ENCODE data around the gene PROKR2. TPM values are rescaled to one million over a fixed set of nuclear protein-coding genes. Genes with fewer than 3 reads are reported as not detected.

Gene PROKR2
- total RNA-seq, 1 experiment from 2014 or later = not detected

DNA sequence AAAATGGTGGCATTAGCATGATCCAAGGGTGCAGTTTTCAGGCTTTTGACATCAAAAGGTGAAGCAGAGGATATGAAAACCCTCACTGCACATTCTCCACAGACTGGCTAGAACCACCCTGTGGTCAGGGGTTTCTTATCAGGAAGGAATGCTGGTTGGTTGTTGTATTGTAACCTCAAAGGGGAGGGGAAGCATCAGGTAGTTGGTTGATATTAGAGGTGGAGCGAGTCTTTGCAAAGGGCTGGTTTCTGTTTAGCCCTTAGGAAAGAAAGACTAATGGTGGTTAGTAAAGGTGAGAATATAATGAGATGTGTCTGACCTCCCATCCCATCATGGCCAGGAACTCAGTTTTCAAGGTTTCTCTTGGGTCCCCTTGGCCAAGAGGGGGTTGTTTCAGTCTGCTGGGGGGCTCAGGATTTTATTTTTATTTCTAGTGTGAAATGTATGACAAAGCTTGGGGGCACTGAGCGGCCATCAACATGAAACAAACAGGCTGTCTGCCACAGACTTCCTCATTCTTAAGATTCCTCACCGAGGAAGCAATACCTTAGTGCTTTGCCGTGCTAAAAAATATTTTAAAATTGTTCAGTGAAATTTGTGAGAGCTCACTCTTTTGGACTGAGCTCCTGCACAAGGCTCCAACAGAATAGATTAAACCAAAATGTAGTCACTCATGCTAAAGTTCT is 47.5 kb upstream of the PROKR2 start:
- no peaks in the 10 kb centered on the region; the same call in 1 of the 2 replicates for H3K9me3 ChIP-seq (ENCODE audit: insufficient read depth, low read depth)
- no peaks in the 10 kb centered on the region for H4K20me1 ChIP-seq (ENCODE audit: insufficient read depth)
- peak overlapping the region; percentile 49; the same call in 1 of the 2 replicates for H2AFZ ChIP-seq
- H3K27ac ChIP-seq = 0 out of 2 replicates have a peak overlapping the region, but pooled peaks have one; percentile 20
- H3K4me1 ChIP-seq (replicated peaks; ENCODE audit: insufficient read depth) = 0 out of 2 replicates have a peak, but pooled peaks cover 13% of the 10 kb centered on the region
- BruUV-seq (replicated peaks) = no TSS peak
- no peaks in the 10 kb centered on the region for H3K36me3 ChIP-seq (ENCODE audit: low read depth)
- peak; percentile 7 to 39 for DNase-seq
- H3F3A ChIP-seq (ENCODE audit: insufficient read depth, low read depth) = no peaks in the 10 kb centered on the region
- CTCF ChIA-PET = no interaction called here
- H3K4me2 ChIP-seq = peak overlapping the region; percentile 57
- TF ChIP-seq, protein P1, sequence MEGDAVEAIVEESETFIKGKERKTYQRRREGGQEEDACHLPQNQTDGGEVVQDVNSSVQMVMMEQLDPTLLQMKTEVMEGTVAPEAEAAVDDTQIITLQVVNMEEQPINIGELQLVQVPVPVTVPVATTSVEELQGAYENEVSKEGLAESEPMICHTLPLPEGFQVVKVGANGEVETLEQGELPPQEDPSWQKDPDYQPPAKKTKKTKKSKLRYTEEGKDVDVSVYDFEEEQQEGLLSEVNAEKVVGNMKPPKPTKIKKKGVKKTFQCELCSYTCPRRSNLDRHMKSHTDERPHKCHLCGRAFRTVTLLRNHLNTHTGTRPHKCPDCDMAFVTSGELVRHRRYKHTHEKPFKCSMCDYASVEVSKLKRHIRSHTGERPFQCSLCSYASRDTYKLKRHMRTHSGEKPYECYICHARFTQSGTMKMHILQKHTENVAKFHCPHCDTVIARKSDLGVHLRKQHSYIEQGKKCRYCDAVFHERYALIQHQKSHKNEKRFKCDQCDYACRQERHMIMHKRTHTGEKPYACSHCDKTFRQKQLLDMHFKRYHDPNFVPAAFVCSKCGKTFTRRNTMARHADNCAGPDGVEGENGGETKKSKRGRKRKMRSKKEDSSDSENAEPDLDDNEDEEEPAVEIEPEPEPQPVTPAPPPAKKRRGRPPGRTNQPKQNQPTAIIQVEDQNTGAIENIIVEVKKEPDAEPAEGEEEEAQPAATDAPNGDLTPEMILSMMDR (conservative IDR thresholded peaks at IDR 0.05) = no peak
- no peak for TF ChIP-seq EZH2 (IDR thresholded peaks at IDR 0.05; ENCODE audit: low read depth)
- no peaks in the 10 kb centered on the region for H3K9me2 ChIP-seq (ENCODE audit: insufficient read depth)
- POLR2A ChIA-PET (ENCODE audit: unreplicated experiment) = no interaction called here
- H3K27me3 ChIP-seq (ENCODE audit: insufficient read depth, low read depth) = peaks cover 26% of the 10 kb centered on the region
- intact Hi-C loops (cut with micrococcal nuclease; ENCODE audit: unreplicated experiment) = no loop called here
- H3K79me2 ChIP-seq (ENCODE audit: low read depth) = no peaks in the 10 kb centered on the region
- peak overlapping the region; percentile 14; the same call in 1 of the 2 replicates for H3K4me3 ChIP-seq

DNA sequence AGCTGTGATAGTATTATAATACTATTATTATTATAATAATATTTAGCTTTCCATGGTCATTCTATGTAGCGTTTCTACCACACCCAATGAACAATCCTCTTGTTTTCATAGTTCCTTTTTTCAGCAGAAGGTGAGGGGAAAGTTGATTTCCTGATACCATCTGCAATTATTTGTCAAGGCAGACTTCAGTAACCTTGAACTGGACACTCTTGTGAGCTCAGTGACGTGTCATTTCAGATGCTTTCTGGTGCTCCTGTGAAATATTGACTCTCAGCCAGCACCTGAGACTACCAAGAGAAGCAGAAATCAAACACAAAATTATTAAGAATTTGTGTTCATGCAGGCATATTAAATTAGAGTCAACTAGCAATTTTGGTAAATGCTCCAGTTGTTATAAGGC is 46.0 kb upstream of the PROKR2 start:
- Histone ChIP-seq H3K4me2 (no peak overlapping the region), H3F3A (ENCODE audit: insufficient read depth, low read depth) (no peaks in the 10 kb centered on the region), H2AFZ (no peak overlapping the region), H3K36me3 (ENCODE audit: low read depth) (no peaks in the 10 kb centered on the region), H3K9me3 (ENCODE audit: insufficient read depth, low read depth) (no peaks in the 10 kb centered on the region; the same call in 1 of the 2 replicates), H4K20me1 (ENCODE audit: insufficient read depth) (no peaks in the 10 kb centered on the region), H3K4me1 (replicated peaks; ENCODE audit: insufficient read depth) (0 out of 2 replicates have a peak, but pooled peaks cover 13% of the 10 kb centered on the region), H3K79me2 (ENCODE audit: low read depth) (no peaks in the 10 kb centered on the region), H3K4me3 (no peak overlapping the region), H3K27me3 (ENCODE audit: insufficient read depth, low read depth) (peaks cover 38% of the 10 kb centered on the region), H3K9me2 (ENCODE audit: insufficient read depth) (no peaks in the 10 kb centered on the region), H3K27ac (no peak overlapping the region)
- ChIA-PET POLR2A (ENCODE audit: unreplicated experiment) (no interaction called here), CTCF (no interaction called here)
- no peak for TF ChIP-seq EZH2 (IDR thresholded peaks at IDR 0.05; ENCODE audit: low read depth)
- TF ChIP-seq, protein P1 (conservative IDR thresholded peaks at IDR 0.05) = no peak
- BruUV-seq (replicated peaks) = no TSS peak
- intact Hi-C loops (cut with micrococcal nuclease; ENCODE audit: unreplicated experiment) = no loop called here
- DNase-seq = no peak

DNA sequence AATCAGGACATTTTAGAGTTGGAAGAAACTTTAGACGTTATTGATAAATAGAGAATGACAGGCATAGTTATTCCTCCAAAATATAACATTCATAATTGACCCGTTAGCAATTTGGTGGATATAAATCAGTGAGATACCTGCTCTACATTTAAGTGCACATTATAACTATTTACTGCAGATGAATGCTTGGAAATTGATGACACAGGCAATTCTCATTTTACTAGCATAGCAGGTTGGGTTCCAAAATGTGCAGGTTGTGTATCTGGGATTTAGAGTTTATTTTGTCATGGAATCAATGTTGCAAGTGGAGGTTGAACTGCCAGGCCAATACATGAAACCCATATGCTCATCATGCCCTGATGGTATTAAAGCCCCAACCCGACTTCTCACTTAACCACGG is 44.4 kb upstream of the PROKR2 start:
- Histone ChIP-seq H3K9me2 (ENCODE audit: insufficient read depth) (no peaks in the 10 kb centered on the region), H3K4me3 (no peak overlapping the region), H3K4me2 (no peak overlapping the region), H2AFZ (no peak overlapping the region), H4K20me1 (ENCODE audit: insufficient read depth) (no peaks in the 10 kb centered on the region), H3K4me1 (replicated peaks; ENCODE audit: insufficient read depth) (0 out of 2 replicates have a peak, but pooled peaks cover 13% of the 10 kb centered on the region), H3K27ac (no peak overlapping the region), H3K27me3 (ENCODE audit: insufficient read depth, low read depth) (peaks cover 41% of the 10 kb centered on the region), H3K9me3 (ENCODE audit: insufficient read depth, low read depth) (no peaks in the 10 kb centered on the region; the same call in 1 of the 2 replicates), H3K79me2 (ENCODE audit: low read depth) (no peaks in the 10 kb centered on the region), H3K36me3 (ENCODE audit: low read depth) (no peaks in the 10 kb centered on the region), H3F3A (ENCODE audit: insufficient read depth, low read depth) (no peaks in the 10 kb centered on the region)
- ChIA-PET POLR2A (ENCODE audit: unreplicated experiment) (no interaction called here), CTCF (no interaction called here)
- no peak for DNase-seq
- TF ChIP-seq EZH2 (IDR thresholded peaks at IDR 0.05; ENCODE audit: low read depth) = no peak
- TF ChIP-seq, protein P1 (conservative IDR thresholded peaks at IDR 0.05) = no peak
- no TSS peak for BruUV-seq (replicated peaks)
- intact Hi-C loops (cut with micrococcal nuclease; ENCODE audit: unreplicated experiment) = no loop called here

Data from PC-9 (cell line).